WTC11 (cell line): ENCODE measurements around the gene PBOV1. TPM values are rescaled to one million over a fixed set of nuclear protein-coding genes. Genes with fewer than 3 reads are reported as not detected.

Experiments
- ATAC-seq: fragments of 200-7000 bp; cut with Tn5 transposase; 2 replicates; pipeline ENCODE4 v1.10.0; 2021; ENCODE audit warnings: mild to moderate bottlenecking, moderate library complexity
- CTCF ChIA-PET: fragments of 300-600 bp; sonication (Branson Sonifier 250); formaldehyde crosslinking; loops from one replicate; lab custom pipeline; 2021; ENCODE audit warnings: antibody characterized with exemption; lab: Charles Lee
- POLR2A ChIA-PET: fragments of 350-600 bp; sonication (Branson Sonifier 250); formaldehyde crosslinking; loops from one replicate; lab custom pipeline; 2021; ENCODE audit warnings: antibody characterized with exemption; lab: Charles Lee
- DNase-seq: peaks from one replicate; pipeline ENCODE4 v3.0.0; 2021; ENCODE audit warnings: low spot score
- H3K27ac Mint-ChIP-seq: 2 replicates; pipeline ENCODE4 v1.8.0; 2021; ENCODE audit warnings: mixed read lengths
- H3K27me3 Mint-ChIP-seq: 2 replicates; pipeline ENCODE4 v1.8.0; 2021; ENCODE audit warnings: low read depth, mild to moderate bottlenecking, moderate library complexity, mixed read lengths
- H3K36me3 Mint-ChIP-seq: 2 replicates; pipeline ENCODE4 v1.8.0; 2021; ENCODE audit warnings: mixed read lengths
- H3K4me1 Mint-ChIP-seq: 2 replicates; pipeline ENCODE4 v1.8.0; 2022; ENCODE audit warnings: mixed read lengths
- H3K4me3 Mint-ChIP-seq: 2 replicates; pipeline ENCODE4 v1.8.0; 2021; ENCODE audit warnings: mild to moderate bottlenecking, moderate library complexity, mixed read lengths
- H3K9me3 Mint-ChIP-seq: 2 replicates; pipeline ENCODE4 v1.8.0; 2021; ENCODE audit warnings: mixed read lengths
- AFF4 ChIP-seq: sonication (generic); formaldehyde crosslinking; IDR thresholded peaks from 2 replicates; pipeline ENCODE4 v1.8.1; 2023; ENCODE audit warnings: mild to moderate bottlenecking, missing genetic modification reagents, borderline replicate concordance
- AR ChIP-seq: fragments of 250-450 bp; sonication (Bioruptor Pico); IDR thresholded peaks from 2 replicates; pipeline ENCODE4 v1.9.0; 2021; ENCODE audit warnings: mild to moderate bottlenecking
- CREM ChIP-seq: sonication (generic); formaldehyde crosslinking; IDR thresholded peaks from 2 replicates; pipeline ENCODE4 v1.8.1; 2022; ENCODE audit warnings: mild to moderate bottlenecking, missing genetic modification reagents, moderate library complexity
- CTCF ChIP-seq: fragments of 200-600 bp; IDR thresholded peaks from 2 replicates; pipeline ENCODE4 v1.8.0; 2022; ENCODE audit warnings: antibody characterized with exemption
- FOXP1 ChIP-seq: sonication (generic); formaldehyde crosslinking; IDR thresholded peaks from 2 replicates; pipeline ENCODE4 v1.8.0; 2022; ENCODE audit warnings: missing genetic modification reagents, mild to moderate bottlenecking, moderate library complexity, borderline replicate concordance
- GRHL2 ChIP-seq: fragments of 250-450 bp; sonication (Bioruptor Pico); IDR thresholded peaks from 2 replicates; pipeline ENCODE4 v1.8.0; 2022; ENCODE audit warnings: mild to moderate bottlenecking, moderate library complexity; ENCODE audit not compliant: insufficient replicate concordance, severe bottlenecking
- HMGA2 ChIP-seq: fragments of 250-450 bp; sonication (Bioruptor Pico); IDR thresholded peaks from 2 replicates; pipeline ENCODE4 v1.4.0; 2021; ENCODE audit warnings: mild to moderate bottlenecking, moderate library complexity
- JUN ChIP-seq: sonication (generic); formaldehyde crosslinking; IDR thresholded peaks from 2 replicates; pipeline ENCODE4 v1.8.0; 2023; ENCODE audit warnings: mild to moderate bottlenecking, missing genetic modification reagents
- NFE2L1 ChIP-seq: sonication (generic); formaldehyde crosslinking; IDR thresholded peaks from 2 replicates; pipeline ENCODE4 v1.8.1; 2023; ENCODE audit warnings: missing genetic modification reagents
- NFYB ChIP-seq: sonication (generic); formaldehyde crosslinking; conservative IDR thresholded peaks from 2 replicates; pipeline ENCODE4 v1.8.0; 2022; ENCODE audit warnings: low read depth, missing genetic modification reagents
- NR2C2 ChIP-seq: sonication (generic); formaldehyde crosslinking; IDR thresholded peaks from 2 replicates; pipeline ENCODE4 v1.8.0; 2022; ENCODE audit warnings: mild to moderate bottlenecking, missing genetic modification reagents
- OVOL2 ChIP-seq: fragments of 250-450 bp; sonication (Bioruptor Pico); IDR thresholded peaks from 2 replicates; pipeline ENCODE4 v1.9.0; 2021; ENCODE audit warnings: mild to moderate bottlenecking, borderline replicate concordance
- TP53 ChIP-seq: sonication (generic); formaldehyde crosslinking; IDR thresholded peaks from 2 replicates; pipeline ENCODE4 v1.8.1; 2023; ENCODE audit warnings: mild to moderate bottlenecking, missing genetic modification reagents
- USF1 ChIP-seq: sonication (generic); formaldehyde crosslinking; IDR thresholded peaks from 2 replicates; pipeline ENCODE4 v1.8.0; 2022; ENCODE audit warnings: mild to moderate bottlenecking, missing genetic modification reagents
- ZNF232 ChIP-seq: sonication (generic); formaldehyde crosslinking; IDR thresholded peaks from 2 replicates; pipeline ENCODE4 v1.8.0; 2022; ENCODE audit warnings: mild to moderate bottlenecking, missing genetic modification reagents
- ZNF396 ChIP-seq: fragments of 250-450 bp; sonication (Bioruptor Pico); IDR thresholded peaks from 2 replicates; pipeline ENCODE4 v1.8.0; 2021; ENCODE audit warnings: mild to moderate bottlenecking, moderate library complexity, borderline replicate concordance
- ZNF416 ChIP-seq: fragments of 250-450 bp; sonication (Bioruptor Pico); IDR thresholded peaks from 2 replicates; pipeline ENCODE4 v1.9.0; 2021; ENCODE audit warnings: mild to moderate bottlenecking, inconsistent platforms
- ZNF532 ChIP-seq: fragments of 250-450 bp; sonication (Bioruptor Pico); IDR thresholded peaks from 2 replicates; pipeline ENCODE4 v1.9.0; 2021; ENCODE audit warnings: mild to moderate bottlenecking, borderline replicate concordance
- total RNA-seq: library from RNA; stranded (reverse); gene quantifications from 3 replicates; pipeline ENCODE4 v1.2.3, GENCODE V29; 2021

PBOV1 gene
- total RNA-seq, 1 experiment from 2014 or later = not detected

- POLR2A ChIA-PET = no interaction called here
- H3K27me3 Mint-ChIP-seq = no peaks in the 10 kb centered on the region
- no peak overlapping the region for H3K27ac Mint-ChIP-seq
- DNase-seq = no peak
- TF ChIP-seq CREM (no peak), USF1 (CRISPR knock-in tag) (no peak), CTCF (no peak), ZNF416 (CRISPR knock-in tag) (no peak), NFE2L1 (CRISPR knock-in tag) (no peak), JUN (CRISPR knock-in tag) (no peak), ZNF532 (no peak), FOXP1 (CRISPR knock-in tag) (no peak), AR (no peak), TP53 (CRISPR knock-in tag) (no peak), HMGA2 (CRISPR knock-in tag) (no peak), NR2C2 (CRISPR knock-in tag) (no peak), NFYB (no peak), AFF4 (CRISPR knock-in tag) (no peak), OVOL2 (CRISPR knock-in tag) (no peak), ZNF232 (CRISPR knock-in tag) (no peak), GRHL2 (CRISPR knock-in tag) (no peak), ZNF396 (no peak)
- TF ChIP-seq, all 79 proteins: peak for 0
- H3K4me1 Mint-ChIP-seq = peaks cover 20% of the 10 kb centered on the region
- CTCF ChIA-PET = interaction anchor here (0.9 to 2.4 kb wide), 22 partner anchors 8 to 216 kb away, joined by 3 to 73 read pairs (median 6); partner anchors contain the start of gene ARFGEF3
- no peaks in the 10 kb centered on the region for H3K36me3 Mint-ChIP-seq
- H3K4me3 Mint-ChIP-seq = no peak overlapping the region
- H3K9me3 Mint-ChIP-seq = no peaks in the 10 kb centered on the region
- ATAC-seq = no peak
Measured at GRCh38 chr6:138211601-138212000, 6.7 kb downstream of the PBOV1 start.
